Hair follicle dermal papilla cell (primary cell): ENCODE results near the gene ITGAV. TPM values are rescaled to one million over a fixed set of nuclear protein-coding genes. Genes with fewer than 3 reads are reported as not detected.

ENCODE experiments used
- total RNA-seq: library from RNA; depleted of rRNA; stranded (reverse); fragments of >200 nt; gene quantifications from 2 replicates; pipeline ENCODE4 v1.2.3, GENCODE V29; 2012

ITGAV gene
- total RNA-seq: 295 and 448 TPM in 2 replicates

GRCh38 chr2:186589612-186590349 lies at the start of gene ITGAV:
ITGAV (plus strand) TSS chr2:186590056; CDS start chr2:186590339, 283 bp downstream.

Other genes with a start within 250 kb of the ITGAV start
- 39.6 and 46.8 TPM in 2 replicates for gene ZC3H15, start 103.8 kb upstream of the ITGAV start, total RNA-seq
- 63.1 and 81.5 TPM in 2 replicates for gene FAM171B, start 104.0 kb downstream of the ITGAV start, total RNA-seq